ENCODE data around the gene CEP126. TPM values are rescaled to one million over a fixed set of nuclear protein-coding genes. Genes with fewer than 3 reads are reported as not detected.

The CEP126 gene
- total and polyA plus RNA-seq, 2 donors (not counting 3 experiments of a cell fraction or from before 2014, with no cell fraction given) = 3.6 to 9.1 TPM

DNA sequence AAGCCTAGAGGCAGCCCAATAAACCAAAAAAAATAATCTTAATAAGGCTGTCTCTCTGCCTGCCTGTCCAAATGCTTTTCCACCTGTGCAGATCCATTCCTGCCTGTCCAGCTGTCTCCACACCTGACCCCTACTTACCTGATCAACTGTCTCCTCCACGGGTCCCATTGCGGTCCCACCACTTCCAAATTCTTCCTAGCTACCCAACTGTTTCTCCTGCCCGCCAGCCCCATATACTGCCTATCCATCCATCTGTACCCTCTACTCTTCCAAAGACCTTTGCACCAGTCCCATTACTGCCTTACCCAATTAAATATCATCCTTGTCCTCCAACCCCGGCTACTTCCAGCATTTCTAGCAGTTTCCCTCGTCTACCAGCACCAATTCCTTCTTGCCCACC, 40.9 kb downstream of the CEP126 start:
- CTCF ChIA-PET = interaction anchor here (0.7 to 1.3 kb wide), 3 partner anchors 10 to 52 kb away, joined by 3 to 5 read pairs (median 4); no protein-coding TSS in a partner anchor
- intact Hi-C loops (cut with micrococcal nuclease) = no loop called here
- dilution Hi-C loops (cut with MboI; ENCODE audit: extremely low pct_ligation_motif_present, low sequenced_read_pairs) = no loop called here

More for the DNA sequence above, 40.9 kb downstream of the CEP126 start:
- no peak overlapping the region for H3K4me2 ChIP-seq (ENCODE audit: insufficient read depth, low read length)
- H3K9ac ChIP-seq (replicated peaks; ENCODE audit: extremely low read depth, insufficient read depth, low read length) = no peak overlapping the region
- H3K4me1 ChIP-seq (ENCODE audit: control insufficient read depth, extremely low read depth, insufficient read depth, low read length) = no peaks in the 10 kb centered on the region
- H3K4me3 ChIP-seq (replicated peaks in 1 of 3; ENCODE audit: insufficient read depth in 1 of 3, low read depth in 1 of 3, low read length in 3 of 3) = no peak overlapping the region
- no peak overlapping the region for H3K27ac ChIP-seq (ENCODE audit: insufficient read depth, low read depth, low read length)
- no peaks in the 10 kb centered on the region for H3K9me1 ChIP-seq (replicated peaks; ENCODE audit: control insufficient read depth, extremely low read depth, insufficient read depth, low read length)
- H3K27me3 ChIP-seq (ENCODE audit: control insufficient read depth in 2 of 2, insufficient read depth in 2 of 2, low read length in 2 of 2) = no peaks in the 10 kb centered on the region
- FAIRE-seq (no peak), DNase-seq (ENCODE audit: low read depth, low spot score) (no peak)
- H4K20me1 ChIP-seq (replicated peaks; ENCODE audit: control insufficient read depth, extremely low read depth, insufficient read depth, low read length) = no peaks in the 10 kb centered on the region
- no peak overlapping the region for H2AFZ ChIP-seq (ENCODE audit: low read depth, low read length)
- no peaks in the 10 kb centered on the region for H3K9me3 ChIP-seq (replicated peaks; ENCODE audit: control insufficient read depth, insufficient read depth, low read length)
- peaks cover 0 to 2% of the 10 kb centered on the region in 2 experiments for H3K36me3 ChIP-seq (ENCODE audit: control insufficient read depth in 2 of 2, extremely low read depth in 1 of 2, insufficient read depth in 2 of 2, low read length in 2 of 2)
- no peaks in the 10 kb centered on the region for H3K79me2 ChIP-seq (ENCODE audit: control insufficient read depth, insufficient read depth, low read length)
- no TSS peak for BruUV-seq (replicated peaks)
- TF ChIP-seq MAX (IDR thresholded peaks at IDR 0.05; ENCODE audit: insufficient read depth, insufficient read length) (no peak), CTCF (IDR thresholded peaks at IDR 0.05; ENCODE audit: extremely low read depth in 1 of 2, insufficient read depth in 1 of 2, low read depth in 1 of 2, low read length in 2 of 2) (no peak), JUN (IDR thresholded peaks at IDR 0.05; ENCODE audit: borderline replicate concordance, insufficient read depth, insufficient read length, low read depth) (no peak), GATA2 (IDR thresholded peaks at IDR 0.05; ENCODE audit: insufficient read depth, insufficient read length, low read depth, low read length) (no peak), MYC (IDR thresholded peaks at IDR 0.05; ENCODE audit: low read depth, low read length) (no peak), POLR2AphosphoS5 (IDR thresholded peaks at IDR 0.05; ENCODE audit: insufficient read depth, low read depth, low read length) (no peak), EZH2 (IDR thresholded peaks at IDR 0.05; ENCODE audit: borderline replicate concordance, low read depth, low read length, severe bottlenecking) (no peak), POLR2A (IDR thresholded peaks at IDR 0.05; ENCODE audit: low read depth, low read length) (no peak), FOS (IDR thresholded peaks at IDR 0.05; ENCODE audit: borderline replicate concordance, insufficient read depth, low read length) (no peak)
- POLR2A ChIA-PET = no interaction called here
